AG10803 (cell line): ENCODE measurements around the gene BABAM2.

Experiments used
- DNase-seq: peaks from one replicate; pipeline ENCODE4 v3.0.0; 2010; ENCODE audit warnings: low read depth
- H3K4me3 ChIP-seq: 2 replicates; pipeline ENCODE4 v1.5.1; 2011; ENCODE audit warnings: mild to moderate bottlenecking, low read length, control low read depth
- CTCF ChIP-seq: conservative IDR thresholded peaks from 2 replicates; pipeline ENCODE4 v1.5.1; 2011; ENCODE audit warnings: mild to moderate bottlenecking, low read length, control low read depth, inconsistent platforms

The BABAM2 gene

GRCh38 chr2:28169492-28169891, 279.0 kb downstream of the BABAM2 start:
- H3K4me3 ChIP-seq: no peak overlapping the region
- DNase-seq: no peak
- TF ChIP-seq CTCF: no peak

GRCh38 chr2:28172114-28172898, 281.8 kb downstream of the BABAM2 start:
- H3K4me3 ChIP-seq: no peak overlapping the region
- DNase-seq: peak; percentile 30
- no peak for TF ChIP-seq CTCF

- TF ChIP-seq CTCF: no peak
- H3K4me3 ChIP-seq: no peak overlapping the region
- no peak for DNase-seq
Observed at GRCh38 chr2:28173377-28173776, 282.8 kb downstream of the BABAM2 start.

- no peak overlapping the region for H3K4me3 ChIP-seq
- DNase-seq: no peak
- no peak for TF ChIP-seq CTCF
Observed at GRCh38 chr2:28174211-28174610, 283.7 kb downstream of the BABAM2 start.

GRCh38 chr2:28175028-28175427, 284.5 kb downstream of the BABAM2 start:
- no peak for DNase-seq
- no peak overlapping the region for H3K4me3 ChIP-seq
- no peak for TF ChIP-seq CTCF

GRCh38 chr2:28178946-28179345, 288.4 kb downstream of the BABAM2 start:
- no peak overlapping the region for H3K4me3 ChIP-seq
- TF ChIP-seq CTCF: no peak
- DNase-seq: no peak

GRCh38 chr2:28181801-28182200, 291.3 kb downstream of the BABAM2 start:
- DNase-seq: no peak
- no peak for TF ChIP-seq CTCF
- H3K4me3 ChIP-seq: no peak overlapping the region
